ENCODE data around the gene CRADD. TPM values are rescaled to one million over a fixed set of nuclear protein-coding genes. Genes with fewer than 3 reads are reported as not detected.

Gene CRADD
- total RNA-seq, 1 donor from 2014 or later: 17.1 TPM

GRCh38 chr12:93762059-93762719 is 85.0 kb downstream of the CRADD start:
- peaks cover 22% of the 10 kb centered on the region for H3K4me1 ChIP-seq
- H3K4me3 ChIP-seq: no peak overlapping the region
- DNase-seq: no peak
- no peak overlapping the region for H3K27ac ChIP-seq
- H3K9me3 ChIP-seq: no peaks in the 10 kb centered on the region
- no peak for ATAC-seq
- TF ChIP-seq, protein P1, sequence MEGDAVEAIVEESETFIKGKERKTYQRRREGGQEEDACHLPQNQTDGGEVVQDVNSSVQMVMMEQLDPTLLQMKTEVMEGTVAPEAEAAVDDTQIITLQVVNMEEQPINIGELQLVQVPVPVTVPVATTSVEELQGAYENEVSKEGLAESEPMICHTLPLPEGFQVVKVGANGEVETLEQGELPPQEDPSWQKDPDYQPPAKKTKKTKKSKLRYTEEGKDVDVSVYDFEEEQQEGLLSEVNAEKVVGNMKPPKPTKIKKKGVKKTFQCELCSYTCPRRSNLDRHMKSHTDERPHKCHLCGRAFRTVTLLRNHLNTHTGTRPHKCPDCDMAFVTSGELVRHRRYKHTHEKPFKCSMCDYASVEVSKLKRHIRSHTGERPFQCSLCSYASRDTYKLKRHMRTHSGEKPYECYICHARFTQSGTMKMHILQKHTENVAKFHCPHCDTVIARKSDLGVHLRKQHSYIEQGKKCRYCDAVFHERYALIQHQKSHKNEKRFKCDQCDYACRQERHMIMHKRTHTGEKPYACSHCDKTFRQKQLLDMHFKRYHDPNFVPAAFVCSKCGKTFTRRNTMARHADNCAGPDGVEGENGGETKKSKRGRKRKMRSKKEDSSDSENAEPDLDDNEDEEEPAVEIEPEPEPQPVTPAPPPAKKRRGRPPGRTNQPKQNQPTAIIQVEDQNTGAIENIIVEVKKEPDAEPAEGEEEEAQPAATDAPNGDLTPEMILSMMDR (IDR thresholded peaks at IDR 0.05): no peak
- intact Hi-C loops (cut with DNase I): no loop called here
- H3K36me3 ChIP-seq: no peaks in the 10 kb centered on the region
- H3K27me3 ChIP-seq: no peaks in the 10 kb centered on the region

GRCh38 chr12:93762912-93763553 is 85.9 kb downstream of the CRADD start:
- Histone ChIP-seq H3K9me3 (no peaks in the 10 kb centered on the region), H3K27me3 (no peaks in the 10 kb centered on the region), H3K27ac (no peak overlapping the region), H3K4me1 (peaks cover 31% of the 10 kb centered on the region), H3K4me3 (no peak overlapping the region), H3K36me3 (no peaks in the 10 kb centered on the region)
- DNase-seq (no peak), ATAC-seq (no peak)
- TF ChIP-seq, protein P1 (IDR thresholded peaks at IDR 0.05): no peak
- intact Hi-C loops (cut with DNase I): no loop called here

DNA sequence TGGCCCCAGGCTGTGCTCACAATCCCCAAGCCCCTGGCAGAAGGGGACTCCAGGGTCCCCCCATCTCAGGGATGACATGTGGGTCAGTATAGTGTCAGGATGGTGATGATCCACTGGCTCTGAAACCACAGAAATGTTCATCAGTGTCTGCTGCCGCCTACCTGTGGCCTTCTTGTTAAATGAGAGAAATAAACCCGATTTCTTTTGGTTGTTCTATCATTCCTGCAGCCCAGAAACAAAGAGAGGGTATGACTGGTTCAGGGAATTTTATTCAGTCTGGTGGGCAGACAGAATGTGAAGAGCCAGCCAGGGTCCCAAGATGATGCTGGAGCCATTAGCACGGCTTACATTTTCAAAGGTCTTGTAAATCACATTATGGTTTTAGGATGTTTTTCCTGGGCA is 86.6 kb downstream of the CRADD start:
- peaks cover 31% of the 10 kb centered on the region for H3K4me1 ChIP-seq
- no peaks in the 10 kb centered on the region for H3K9me3 ChIP-seq
- H3K27me3 ChIP-seq: no peaks in the 10 kb centered on the region
- TF ChIP-seq, protein P1 (IDR thresholded peaks at IDR 0.05): no peak
- H3K27ac ChIP-seq: no peak overlapping the region
- ATAC-seq (no peak), DNase-seq (no peak)
- no peaks in the 10 kb centered on the region for H3K36me3 ChIP-seq
- H3K4me3 ChIP-seq: no peak overlapping the region
- intact Hi-C loops (cut with DNase I): no loop called here

GRCh38 chr12:93766371-93766770 is 89.2 kb downstream of the CRADD start:
- Histone ChIP-seq H3K36me3 (no peaks in the 10 kb centered on the region), H3K27ac (no peak overlapping the region), H3K27me3 (no peaks in the 10 kb centered on the region), H3K4me3 (no peak overlapping the region), H3K9me3 (no peaks in the 10 kb centered on the region), H3K4me1 (peaks cover 22% of the 10 kb centered on the region)
- no peak for DNase-seq
- intact Hi-C loops (cut with DNase I): no loop called here
- TF ChIP-seq, protein P1 (IDR thresholded peaks at IDR 0.05): no peak
- no peak for ATAC-seq

GRCh38 chr12:93766796-93767523 is 89.8 kb downstream of the CRADD start:
- no peak for DNase-seq
- intact Hi-C loops (cut with DNase I): no loop called here
- TF ChIP-seq, protein P1 (IDR thresholded peaks at IDR 0.05): peak; percentile 69

More at GRCh38 chr12:93766796-93767523, 89.8 kb downstream of the CRADD start:
- no peaks in the 10 kb centered on the region for H3K36me3 ChIP-seq
- no peaks in the 10 kb centered on the region for H3K27me3 ChIP-seq
- ATAC-seq: peak; percentile 93
- peak overlapping the region; percentile 26 for H3K27ac ChIP-seq
- peaks cover 22% of the 10 kb centered on the region for H3K4me1 ChIP-seq
- H3K9me3 ChIP-seq: no peaks in the 10 kb centered on the region
- no peak overlapping the region for H3K4me3 ChIP-seq

Measured in upper lobe of right lung (tissue), 1 donor.